ENCODE results near the gene COMMD1.
A peak's percentile ranks its signal among the peaks of the same experiment; 100 is the strongest.
"Not testable (repeated sequence)": the region's sequence is repeated elsewhere in the genome, so short reads cannot be mapped to it uniquely, and the experiment has no call there.

COMMD1 gene

DNA sequence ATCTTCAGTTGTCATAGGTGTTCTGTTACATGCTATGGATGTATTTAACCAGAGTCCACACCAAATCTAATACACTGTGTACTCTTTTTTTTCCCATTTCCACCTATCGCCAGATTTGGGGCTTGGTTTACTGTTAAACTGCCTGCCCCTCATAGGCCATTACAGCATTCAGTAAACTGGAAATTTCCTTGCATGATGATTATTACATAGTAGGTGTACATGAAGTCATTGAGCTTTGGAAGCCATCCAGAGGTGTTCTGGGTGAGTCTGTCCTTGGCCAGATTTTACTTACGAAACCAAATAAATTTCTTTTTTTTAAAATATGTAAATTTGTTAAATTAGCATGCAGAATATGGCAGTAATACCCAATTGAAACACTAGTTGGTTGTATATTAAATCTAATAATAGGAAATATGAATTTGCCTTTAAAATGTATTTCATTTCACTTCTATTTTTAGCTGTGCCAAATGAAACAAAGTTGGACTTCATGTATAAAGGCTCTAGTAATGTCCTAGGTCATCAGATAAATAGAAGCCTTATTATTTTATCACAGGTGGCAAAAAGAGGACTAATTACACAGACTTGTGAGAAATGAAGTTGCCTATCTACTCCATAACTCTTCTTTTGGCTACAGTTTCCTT lies 60.7 kb downstream of the COMMD1 start:
- no peak for DNase-seq (ENCODE audit: low read depth)

DNA sequence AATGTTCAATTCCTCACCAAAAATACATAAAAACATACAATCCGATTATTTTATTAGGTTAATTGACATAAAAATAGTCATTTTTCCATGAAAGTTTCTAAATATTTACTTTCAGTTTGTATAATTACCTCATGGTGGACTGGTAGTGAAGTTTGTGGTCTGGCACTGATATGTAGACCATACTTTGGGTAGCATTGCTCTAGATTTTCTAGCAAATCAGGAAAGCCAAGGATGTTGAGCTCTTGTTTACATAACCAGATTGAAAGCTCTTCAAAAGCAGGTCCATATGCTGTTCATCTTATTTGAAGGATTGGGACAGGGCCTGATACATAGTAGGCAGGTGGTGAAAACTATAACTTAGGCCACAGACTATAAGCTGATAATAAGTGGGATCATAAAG lies 61.8 kb downstream of the COMMD1 start:
- DNase-seq (ENCODE audit: low read depth): no peak

DNA sequence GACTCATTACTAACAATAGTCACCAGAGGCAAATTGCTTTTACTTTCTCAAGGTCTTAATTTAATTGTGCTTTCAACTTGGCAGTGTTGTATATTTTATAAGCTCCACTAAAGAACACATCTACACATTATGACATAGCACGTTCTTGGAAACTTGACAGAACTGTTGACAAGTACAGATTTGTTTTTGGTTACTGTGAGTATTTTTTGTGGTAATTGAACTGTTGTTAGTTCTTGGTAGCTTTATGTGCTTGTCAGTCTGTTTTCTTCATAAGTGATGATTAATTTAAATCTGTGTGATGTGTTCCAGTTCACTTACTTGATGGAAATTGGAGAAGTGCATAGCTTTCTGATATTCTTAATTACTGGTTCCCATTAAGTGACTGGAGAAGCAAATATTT lies 63.9 kb downstream of the COMMD1 start:
- no peak for DNase-seq (ENCODE audit: low read depth)

DNA sequence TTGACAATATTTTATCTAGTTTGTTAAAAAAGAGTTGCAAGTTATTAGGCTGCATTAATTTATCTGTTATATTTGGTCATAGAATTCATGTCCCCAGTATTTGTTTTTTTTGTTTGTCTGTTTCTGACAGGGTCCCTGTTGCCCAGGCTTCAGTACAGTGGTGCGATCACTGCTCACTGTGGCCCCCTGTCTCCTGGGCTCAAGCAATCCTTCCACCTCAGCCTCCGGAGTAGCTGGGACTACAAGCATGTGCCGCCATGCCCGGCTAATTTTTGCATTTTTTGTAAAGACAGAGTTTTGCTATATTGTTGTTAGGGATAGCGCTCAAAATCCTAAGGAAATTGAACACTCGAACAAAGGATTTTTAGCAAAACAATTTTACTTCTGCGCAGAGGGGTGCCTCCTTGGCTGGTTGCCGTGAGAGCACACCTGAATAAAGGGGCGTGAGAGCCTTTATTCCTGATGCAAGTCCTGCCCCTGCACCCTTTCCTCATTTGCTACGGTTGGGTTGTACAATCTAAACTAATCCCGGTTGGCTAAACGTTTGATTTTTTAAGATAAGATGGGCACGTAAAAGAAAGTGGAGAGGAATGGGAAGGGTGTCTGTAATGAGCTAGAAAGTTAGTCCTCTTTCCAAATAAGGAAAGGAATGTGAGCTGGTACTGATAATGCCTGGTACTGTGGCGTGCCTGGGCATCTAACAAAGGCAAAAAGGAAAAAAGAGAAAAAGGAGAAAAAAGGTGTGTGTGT lies 65.5 kb downstream of the COMMD1 start:
- no peak for DNase-seq (ENCODE audit: low read depth)

DNA sequence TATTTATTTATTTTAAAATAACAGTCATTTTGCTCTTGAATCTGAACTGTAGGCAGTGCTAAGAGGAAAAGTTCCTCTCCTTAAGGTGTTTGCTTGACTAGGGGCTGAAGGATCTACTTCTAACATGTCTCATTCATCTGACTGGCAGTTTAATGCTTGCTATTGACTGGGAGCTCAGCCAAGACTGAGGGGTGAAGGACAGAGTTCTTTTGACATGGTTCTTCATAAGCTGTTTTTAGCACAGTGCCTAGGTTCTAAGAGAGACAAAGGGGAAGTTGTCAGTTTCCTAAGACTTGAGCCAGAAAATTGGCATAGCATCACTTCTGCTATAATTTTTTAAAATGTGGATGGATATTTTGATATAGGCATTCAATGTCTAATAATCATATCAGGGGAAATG lies 73.0 kb downstream of the COMMD1 start:
- DNase-seq (ENCODE audit: low read depth): no peak

DNA sequence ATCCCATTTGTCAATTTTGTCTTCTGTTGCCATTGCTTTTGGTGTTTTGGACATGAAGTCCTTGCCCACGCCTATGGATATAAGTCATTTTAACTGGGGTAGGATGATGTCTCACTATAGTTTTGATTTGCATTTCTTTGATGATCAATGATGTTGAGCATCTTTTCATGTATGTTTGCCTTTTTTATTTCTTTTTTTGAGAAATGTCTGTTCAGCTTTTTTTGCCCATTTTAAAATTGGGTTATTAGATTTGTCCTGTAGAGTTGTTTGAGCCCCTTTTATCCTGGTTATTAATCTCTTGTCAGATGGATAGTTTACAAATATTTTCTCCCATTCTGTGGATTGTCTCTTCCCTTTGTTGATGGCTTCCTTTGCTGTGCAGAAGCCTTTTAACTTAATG lies 75.3 kb downstream of the COMMD1 start:
- DNase-seq (ENCODE audit: low read depth): no peak

DNA sequence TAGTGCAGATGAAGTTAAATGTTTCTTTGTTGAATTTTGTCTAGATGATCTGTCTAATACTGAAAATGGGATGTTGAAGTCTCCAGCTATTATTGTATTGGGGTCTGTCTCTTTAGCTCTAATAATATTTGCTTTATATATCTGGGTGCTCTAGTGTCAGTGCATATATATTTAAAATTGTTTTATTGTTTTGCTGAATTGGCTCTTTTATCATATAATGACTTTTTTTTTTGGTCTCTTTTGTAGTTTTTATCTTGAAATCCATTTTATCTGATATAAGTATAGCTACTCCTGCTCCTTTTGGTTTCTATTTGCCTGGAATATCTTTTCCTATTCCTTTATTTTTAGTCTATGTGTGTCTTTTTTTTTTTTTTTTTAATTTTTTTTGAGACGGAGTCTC lies 79.2 kb downstream of the COMMD1 start:
- DNase-seq (ENCODE audit: low read depth): no peak

DNA sequence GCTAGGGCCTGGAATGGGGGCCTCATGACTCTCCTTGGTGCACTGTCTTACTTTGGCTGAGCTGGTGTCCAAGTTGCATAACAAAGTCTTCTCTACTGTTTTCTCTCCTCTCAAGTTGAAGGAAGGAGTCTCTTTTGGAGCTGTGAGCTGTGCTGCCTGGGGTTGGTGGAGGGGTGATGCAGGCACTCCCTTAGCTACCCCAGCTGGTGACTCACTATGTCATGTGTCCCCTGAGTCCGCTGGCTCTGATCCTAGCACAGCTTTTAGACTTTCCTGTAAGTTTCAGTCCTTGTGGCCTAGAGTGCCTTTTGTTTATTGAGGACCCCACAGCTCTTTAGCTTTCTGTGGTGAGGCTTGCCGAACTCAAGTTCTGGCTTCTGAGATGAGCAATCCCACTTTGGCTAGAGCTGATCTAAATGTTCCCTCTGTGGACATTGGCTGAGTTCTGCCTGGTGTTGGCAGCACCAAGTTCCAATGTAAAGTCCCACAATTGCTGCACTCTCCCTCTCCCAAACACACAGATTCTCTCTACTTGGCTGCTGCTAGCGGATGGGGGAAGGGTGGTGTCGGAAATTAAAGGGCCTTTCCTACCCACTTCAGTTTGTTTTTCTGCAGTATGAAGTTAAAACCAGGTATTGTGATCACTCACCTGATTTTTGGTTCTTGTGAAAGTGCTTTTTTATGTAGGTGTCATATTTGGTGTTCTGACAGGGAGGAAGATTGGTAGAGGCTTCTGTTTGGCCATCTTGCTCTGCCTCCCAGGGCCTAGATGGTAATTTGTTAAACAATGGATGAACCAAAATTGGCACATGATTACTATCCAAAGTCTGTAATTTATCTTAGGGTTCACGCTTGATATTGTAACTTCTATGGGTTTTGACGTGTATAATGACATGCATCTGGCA lies 83.2 kb downstream of the COMMD1 start:
- DNase-seq (ENCODE audit: low read depth): no peak

DNA sequence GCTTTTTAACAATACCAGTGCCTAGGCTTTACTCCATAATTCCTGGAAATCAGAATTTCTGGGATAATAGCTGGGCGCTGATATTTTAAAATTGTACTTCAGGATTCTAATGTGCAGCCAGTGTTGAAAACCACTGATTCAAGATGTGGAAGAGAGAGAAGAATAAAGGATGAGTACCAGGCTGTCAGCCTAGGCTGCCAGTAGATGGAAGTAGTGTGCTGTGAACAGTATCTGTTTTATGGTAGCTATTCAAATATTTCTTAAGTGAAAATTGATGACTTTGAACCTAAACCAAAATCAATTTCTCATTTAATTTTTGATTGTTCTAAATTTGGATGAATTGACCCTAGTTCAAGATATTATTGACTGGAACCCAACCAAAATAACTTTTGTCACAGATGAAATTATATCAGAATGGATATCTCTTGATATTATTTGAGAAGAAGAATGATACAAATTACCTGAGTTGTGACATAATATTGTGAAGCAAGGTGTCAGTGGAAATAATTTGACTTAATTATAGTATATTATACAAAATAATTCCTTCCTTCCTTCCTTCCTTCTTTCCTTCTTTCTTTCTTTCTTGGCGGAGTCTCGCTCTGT lies 88.0 kb downstream of the COMMD1 start:
- no peak for DNase-seq (ENCODE audit: low read depth)

DNA sequence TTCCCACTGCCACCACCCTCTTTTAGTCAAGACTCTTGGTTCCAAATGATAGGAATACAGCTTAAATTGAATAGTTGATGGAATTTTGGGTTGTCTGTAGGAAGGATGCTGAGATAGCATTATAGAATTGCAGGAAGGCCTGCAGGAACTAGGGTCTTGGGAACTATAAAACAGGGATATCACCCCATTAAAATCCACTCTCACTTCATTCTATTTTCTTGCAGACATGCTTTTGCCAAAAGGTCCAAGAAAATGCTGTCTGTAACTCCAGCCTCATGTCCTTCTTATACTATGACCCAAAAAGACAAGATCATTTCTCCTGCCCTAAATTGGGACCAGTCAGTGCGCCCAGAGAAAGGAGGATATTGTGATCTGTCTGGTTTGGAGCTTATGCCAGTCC lies 89.1 kb downstream of the COMMD1 start:
- no peak for DNase-seq (ENCODE audit: low read depth)

DNA sequence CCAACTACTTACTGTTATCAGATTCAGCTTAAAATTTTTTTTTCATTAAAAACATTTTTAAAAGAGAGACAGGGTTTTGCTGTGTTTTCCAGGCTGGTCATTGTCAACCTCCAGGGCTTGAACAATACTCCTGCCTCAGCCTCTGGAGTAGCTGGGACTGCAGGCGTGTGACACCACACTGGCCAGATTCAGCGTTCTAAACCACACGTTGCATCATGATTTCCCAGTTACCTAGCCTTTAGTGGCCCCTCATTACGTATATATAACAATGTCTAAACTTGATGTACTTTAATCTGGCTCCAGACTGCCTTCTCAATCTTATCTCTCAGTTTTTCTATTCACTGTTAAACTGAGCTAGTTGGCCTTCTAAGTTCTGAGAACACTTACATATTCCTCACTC lies 89.6 kb downstream of the COMMD1 start:
- DNase-seq (ENCODE audit: low read depth): no peak

DNA sequence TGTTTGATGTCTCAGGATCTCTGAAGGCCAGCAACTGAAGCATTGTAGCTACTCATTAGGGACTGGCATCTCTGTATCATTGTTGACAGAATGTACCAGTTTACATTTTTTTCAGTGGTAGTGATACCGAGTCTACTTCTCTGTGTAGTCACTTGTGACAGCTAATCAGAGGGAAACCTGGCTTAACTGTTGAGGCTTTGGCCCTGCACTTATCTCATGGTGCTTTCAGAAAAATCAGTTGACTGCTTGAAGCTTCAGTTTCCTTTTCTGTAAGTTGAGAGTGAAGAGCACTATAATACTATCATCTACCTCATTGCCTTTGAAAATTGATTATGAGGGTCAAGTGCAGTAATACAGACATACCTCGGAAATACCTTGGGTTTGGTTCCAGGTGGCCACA lies 90.0 kb downstream of the COMMD1 start:
- DNase-seq (ENCODE audit: low read depth): no peak

DNA sequence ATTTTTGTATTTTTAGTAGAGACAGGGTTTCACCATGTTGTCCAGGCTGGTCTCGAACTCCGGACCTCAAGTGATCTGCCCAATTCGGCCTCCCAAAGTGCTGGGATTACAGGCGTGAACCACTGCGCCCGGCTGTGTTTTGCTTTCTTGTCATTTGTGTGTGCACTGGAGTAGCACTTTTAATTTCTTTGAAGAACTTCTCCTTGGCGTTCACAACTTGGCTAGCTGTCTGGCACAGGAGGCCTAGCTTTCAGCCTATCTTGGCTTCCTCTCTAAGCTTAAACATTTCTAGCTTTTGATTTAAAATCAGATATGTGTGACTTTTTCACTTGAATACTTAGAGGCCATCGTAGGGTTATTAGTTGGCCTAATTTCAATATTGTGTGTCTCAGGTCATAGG lies 93.0 kb downstream of the COMMD1 start:
- DNase-seq (ENCODE audit: low read depth): no peak

DNA sequence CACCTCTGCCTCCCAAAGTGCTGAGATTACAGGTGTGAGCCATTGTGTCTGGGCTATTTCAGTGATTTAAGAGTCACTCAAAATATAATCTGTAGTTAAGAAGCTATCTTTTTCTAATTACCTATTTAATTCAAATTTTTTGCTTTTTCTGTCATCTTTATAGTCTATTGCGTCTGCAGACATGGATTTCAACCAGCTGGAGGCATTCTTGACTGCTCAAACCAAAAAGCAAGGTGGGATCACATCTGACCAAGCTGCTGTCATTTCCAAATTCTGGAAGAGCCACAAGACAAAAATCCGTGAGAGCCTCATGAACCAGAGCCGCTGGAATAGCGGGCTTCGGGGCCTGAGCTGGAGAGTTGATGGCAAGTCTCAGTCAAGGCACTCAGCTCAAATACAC lies 95.1 kb downstream of the COMMD1 start:
- no peak for DNase-seq (ENCODE audit: low read depth)

DNA sequence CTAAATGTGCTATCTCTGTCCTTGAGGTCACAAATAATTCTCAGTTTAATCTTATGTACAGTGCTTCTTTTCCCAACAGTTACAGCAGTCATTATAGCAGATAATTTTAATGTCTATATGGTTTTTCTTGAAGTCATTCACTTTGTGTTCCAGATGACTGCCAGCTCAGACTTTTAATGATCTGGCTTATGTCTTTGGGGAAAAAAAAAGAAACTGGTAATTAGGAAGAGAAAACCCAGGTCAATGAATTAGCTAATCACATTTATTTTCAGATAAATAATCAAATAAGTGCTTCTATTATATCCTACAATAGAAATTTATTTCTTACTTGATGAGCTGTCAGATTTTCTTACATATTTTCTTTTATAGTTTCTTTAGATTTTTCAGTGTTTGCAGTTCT lies 96.0 kb downstream of the COMMD1 start:
- no peak for DNase-seq (ENCODE audit: low read depth)

DNA sequence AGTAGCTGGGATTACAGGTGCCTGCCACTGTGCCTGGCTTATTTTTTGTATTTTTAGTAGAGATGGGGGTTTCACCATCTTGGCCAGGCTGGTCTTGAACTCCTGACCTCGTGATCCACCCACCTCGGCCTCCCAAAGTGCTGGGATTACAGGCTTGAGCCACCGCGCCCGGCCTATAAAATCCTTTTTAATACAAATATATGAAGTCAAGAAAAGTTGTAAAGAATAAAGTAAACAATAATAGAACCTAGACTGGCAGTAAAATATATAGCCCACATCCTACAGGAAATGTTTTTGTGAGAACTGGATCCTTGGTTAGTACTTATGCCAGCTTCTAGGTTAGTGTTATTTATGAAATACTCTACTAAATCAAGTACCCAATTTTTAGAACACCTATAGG lies 99.0 kb downstream of the COMMD1 start:
- not testable (repeated sequence) for DNase-seq (ENCODE audit: low read depth)

DNA sequence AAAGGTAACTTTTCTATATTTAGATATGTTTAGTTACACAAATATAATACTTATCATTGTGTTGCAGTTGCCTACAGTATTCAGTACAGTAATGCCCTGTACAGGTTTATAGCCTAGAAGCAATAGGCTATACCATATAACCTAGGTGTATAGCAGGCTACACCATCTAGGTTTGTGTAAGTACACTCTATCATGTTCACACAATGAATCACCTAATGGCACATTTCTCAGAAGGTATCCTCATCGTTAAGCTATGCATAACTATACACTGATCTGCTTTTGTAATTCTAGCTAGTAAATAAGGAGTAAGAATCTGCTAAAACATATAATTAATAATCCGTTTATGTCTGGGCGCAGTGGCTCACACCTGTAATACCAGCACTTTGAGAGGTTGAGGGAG lies 102.1 kb downstream of the COMMD1 start:
- no peak for DNase-seq (ENCODE audit: low read depth)

DNA sequence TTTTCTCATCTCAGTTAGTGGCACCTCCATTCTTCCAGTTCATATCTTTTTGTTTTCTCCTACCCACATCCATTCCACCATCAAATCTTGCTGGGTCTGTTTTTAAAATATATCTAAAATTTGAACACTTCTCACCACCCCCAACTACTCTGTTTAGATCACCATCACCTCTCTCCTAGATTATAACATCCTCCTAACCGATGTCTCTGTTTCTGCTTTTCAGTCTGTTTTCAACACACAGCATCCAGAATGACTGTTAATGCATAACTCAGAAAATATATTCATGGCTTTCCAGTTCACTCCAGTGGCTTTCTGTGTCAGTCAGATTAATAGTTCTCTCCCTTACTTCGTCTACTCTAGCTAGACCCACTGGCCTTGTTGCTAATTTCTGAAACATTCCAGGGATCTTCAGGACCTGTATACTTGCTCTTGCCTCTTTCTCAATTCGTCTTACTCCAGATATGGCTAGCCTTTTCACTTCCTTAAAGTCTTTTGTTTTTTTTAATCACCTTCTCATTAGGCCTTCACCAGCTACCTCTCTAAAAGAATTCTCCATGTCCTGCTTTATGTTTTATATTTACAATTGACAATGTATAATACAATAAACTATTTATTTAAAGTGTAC lies 105.3 kb downstream of the COMMD1 start:
- DNase-seq (ENCODE audit: low read depth): no peak

DNA sequence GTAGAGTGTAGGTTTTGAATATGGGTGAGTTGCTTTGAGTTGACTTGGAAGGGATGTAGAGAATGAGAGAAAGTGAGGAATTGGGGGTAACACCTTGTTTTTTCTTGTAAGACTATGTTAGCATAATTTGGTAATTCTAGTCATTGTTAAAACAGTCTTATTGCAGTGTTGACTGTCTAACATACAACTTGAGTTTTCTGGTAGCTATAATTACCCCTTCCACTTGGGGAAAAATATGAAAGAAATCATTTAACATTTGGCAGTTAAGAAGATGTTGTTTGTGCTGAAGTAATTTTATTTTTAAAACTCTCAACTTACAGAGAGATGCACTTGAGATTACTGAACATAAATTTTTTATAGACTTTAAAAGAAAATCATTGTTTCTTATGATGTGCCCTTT lies 108.2 kb downstream of the COMMD1 start:
- no peak for DNase-seq (ENCODE audit: low read depth)

DNA sequence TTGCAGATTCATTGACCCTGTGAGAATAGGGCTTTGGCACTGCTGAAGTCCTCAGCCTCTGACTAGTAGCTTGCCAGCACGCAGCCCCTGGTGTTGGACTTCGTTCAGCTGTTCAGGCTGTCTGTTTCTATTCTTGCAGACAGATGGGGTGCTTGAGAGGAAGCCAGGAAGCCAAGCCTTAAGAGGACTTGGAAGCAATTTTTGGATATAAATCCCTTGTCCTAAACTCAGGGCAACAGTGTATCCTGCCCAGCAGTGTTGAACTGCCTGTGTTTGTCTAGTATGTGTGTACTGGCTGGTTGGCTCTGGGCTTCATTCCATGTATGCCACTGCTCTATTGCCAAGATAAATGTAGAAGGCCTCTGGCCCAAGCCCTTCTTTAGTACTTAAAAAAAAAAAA lies 108.6 kb downstream of the COMMD1 start:
- peak; percentile 47 for DNase-seq (ENCODE audit: low read depth)

DNA sequence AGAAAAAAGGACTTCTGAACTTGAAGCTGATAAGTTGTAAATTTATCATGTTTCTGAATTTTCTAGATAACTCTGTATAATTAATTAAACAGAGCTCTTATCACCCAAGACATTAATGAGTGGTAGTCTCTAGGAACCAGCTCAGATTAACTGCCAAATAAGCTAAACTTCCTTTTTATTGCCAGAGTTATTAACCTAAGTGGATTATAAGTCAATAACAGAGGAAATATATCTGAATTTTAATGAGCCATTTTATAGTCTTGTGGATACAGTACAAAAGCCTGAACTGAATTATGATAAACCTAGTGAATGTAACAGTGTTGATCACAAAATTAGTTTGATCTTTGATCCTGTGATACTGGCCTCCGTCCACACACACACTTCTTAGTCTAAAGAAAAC lies 111.5 kb downstream of the COMMD1 start:
- no peak for DNase-seq (ENCODE audit: low read depth)

DNA sequence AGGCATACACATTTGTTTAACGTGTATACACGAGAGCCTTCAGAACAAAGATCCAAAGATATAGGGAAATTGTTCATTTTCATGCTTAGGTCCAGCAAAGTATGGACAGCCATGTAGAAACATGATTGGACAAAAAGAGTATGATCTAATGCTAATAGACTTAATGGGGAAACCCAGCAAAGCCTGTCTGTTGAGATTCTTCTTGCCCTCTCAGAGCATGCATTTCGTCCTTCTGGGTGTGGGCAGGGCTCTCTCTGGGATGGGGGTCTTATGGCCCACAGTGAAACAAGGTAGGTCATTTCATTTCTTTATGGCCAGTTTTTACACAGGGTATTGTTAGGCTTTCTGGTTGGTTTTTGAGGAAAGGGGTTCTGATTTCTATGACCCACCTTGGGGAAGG lies 124.4 kb downstream of the COMMD1 start:
- no peak for DNase-seq (ENCODE audit: low read depth)
